Measurements from ENCODE around the gene C4B.

GRCh38 chr6:31968326-31968725 is 46.3 kb upstream of the C4B start:
- no peak for TF ChIP-seq IRF1 (CRISPR knock-in tag; IDR thresholded peaks at IDR 0.05; ENCODE audit: borderline replicate concordance)
- TF ChIP-seq ZNF609 (CRISPR knock-in tag; IDR thresholded peaks at IDR 0.05; ENCODE audit: borderline replicate concordance), result no peak
- TF ChIP-seq GATA2 (CRISPR knock-in tag; IDR thresholded peaks at IDR 0.05), result no peak
- TF ChIP-seq MXI1 (IDR thresholded peaks at IDR 0.05; ENCODE audit: low read depth, low read length), result no peak
- no peak for TF ChIP-seq CBFB (CRISPR knock-in tag; IDR thresholded peaks at IDR 0.05)
- no peak for TF ChIP-seq CTCF (IDR thresholded peaks at IDR 0.05 in 2 of 3, conservative IDR thresholded peaks at IDR 0.05 in 1 of 3; ENCODE audit: insufficient read depth in 2 of 3, low read depth in 1 of 3, low read length in 3 of 3)
- no peak for TF ChIP-seq ZNF12 (CRISPR knock-in tag; IDR thresholded peaks at IDR 0.05)
- TF ChIP-seq SP1 (CRISPR knock-in tag; IDR thresholded peaks at IDR 0.05), result no peak

All from K562 (cell line).